GM11168 (cell line): ENCODE results near the gene PSMA1.

ENCODE experiments used
- in situ Hi-C: fragments of 300-500 bp; cut with MboI; formaldehyde crosslinking; loops from one replicate; pipeline ENCODE4 v1.12.0; 2022; ENCODE audit warnings: low sequenced_read_pairs; ENCODE audit not compliant: unreplicated experiment

Gene PSMA1

DNA sequence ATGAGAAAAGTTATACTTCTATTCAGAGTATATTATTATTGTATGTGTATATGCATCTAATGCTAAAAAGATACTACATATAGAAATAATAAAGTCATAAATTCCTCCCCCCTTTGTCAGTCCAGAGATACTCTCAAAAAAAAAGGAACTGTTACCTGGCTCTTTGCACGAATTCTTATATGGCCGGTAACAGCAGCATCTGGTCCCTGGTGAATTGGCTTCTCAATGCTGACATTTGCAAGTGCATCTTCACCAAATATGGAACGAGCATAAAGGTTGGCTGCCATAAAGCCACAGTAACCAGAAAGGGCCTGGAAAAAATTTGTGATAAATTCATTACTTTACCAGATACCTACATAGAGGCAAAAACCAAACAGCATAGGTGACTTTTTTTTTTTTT is 61.8 kb downstream of the PSMA1 start:
- in situ Hi-C loops: no loop called here

DNA sequence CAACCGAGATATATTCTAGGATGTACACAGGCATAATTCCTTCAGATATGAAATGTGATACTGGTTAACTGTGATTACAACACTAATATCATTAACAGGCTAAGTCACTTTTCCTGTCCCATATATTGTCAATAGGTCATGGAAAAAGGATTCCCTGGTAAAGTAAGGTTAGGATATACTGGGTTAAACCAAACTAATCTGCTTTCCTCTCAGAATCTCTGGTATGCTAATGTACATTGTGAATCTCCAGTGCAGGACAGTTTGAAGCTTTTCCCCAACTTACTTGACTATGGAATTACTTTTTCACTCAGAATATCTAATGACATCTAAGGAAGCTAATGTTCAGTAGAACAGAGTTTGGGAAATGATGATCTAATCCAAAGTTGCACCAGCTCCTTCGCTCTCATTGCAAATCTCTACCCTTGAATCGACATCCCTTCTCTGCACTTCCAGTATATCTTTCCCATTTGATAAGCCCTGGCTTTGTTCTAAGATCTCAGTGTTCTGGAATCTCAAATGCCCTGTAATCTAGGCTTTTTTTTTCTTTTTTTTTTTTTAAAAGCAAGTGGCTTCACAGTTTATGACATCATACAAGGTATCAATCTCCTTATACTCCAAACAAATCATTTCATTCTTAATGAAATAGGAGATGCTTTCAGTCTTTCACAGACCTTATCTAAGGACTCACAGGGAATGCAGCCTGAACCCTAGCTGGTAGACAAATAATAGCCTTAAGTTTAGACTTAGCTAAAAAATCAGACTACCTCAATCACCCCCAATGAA is 64.3 kb downstream of the PSMA1 start:
- in situ Hi-C loops: no loop called here
